K562 (cell line): ENCODE data around the gene EMC10. TPM values are rescaled to one million over a fixed set of nuclear protein-coding genes. Genes with fewer than 3 reads are reported as not detected.
A peak's percentile ranks its signal among the peaks of the same experiment; 100 is the strongest.

Experiments used
- DMBX1 ChIP-seq: fragments of 250-450 bp; sonication (Bioruptor Pico); IDR thresholded peaks from 2 replicates; pipeline ENCODE4 v1.8.0; 2022; ENCODE audit warnings: inconsistent platforms, mild to moderate bottlenecking, moderate library complexity, borderline replicate concordance
- ELF2 ChIP-seq: fragments of 250-450 bp; sonication (Bioruptor Pico); IDR thresholded peaks from 2 replicates; pipeline ENCODE4 v1.5.0; 2021; ENCODE audit warnings: mild to moderate bottlenecking
- KHSRP ChIP-seq: fragments of 450-650 bp; IDR thresholded peaks from 2 replicates; pipeline ENCODE4 v1.6.1; 2017
- NR2C1 ChIP-seq, 2 experiments: fragments of 450-650 bp; IDR thresholded peaks; 2 replicates each; pipeline ENCODE4 v1.6.1; 2017; ENCODE audit warnings: mild to moderate bottlenecking in 2 of 2, antibody characterized with exemption in 1 of 2, inconsistent platforms in 1 of 2, missing compliant biosample characterization in 1 of 2, missing genetic modification characterization in 1 of 2
- NR4A1 ChIP-seq, 2 experiments: fragments of 250-450 bp in 1 of 2; fragments of 450-650 bp in 1 of 2; sonication (Bioruptor Pico) in 1 of 2; IDR thresholded peaks; 2 replicates each; pipeline versions ENCODE4 v1.4.0 to v1.6.1; 2016 to 2020; ENCODE audit warnings: mild to moderate bottlenecking in 2 of 2, missing compliant biosample characterization in 1 of 2, missing genetic modification characterization in 1 of 2, moderate library complexity in 1 of 2
- POLR2A ChIP-seq: fragments of 450-650 bp; conservative IDR thresholded peaks from 2 replicates; pipeline ENCODE4 v1.6.1; 2016
- RFX1 ChIP-seq: fragments of 450-650 bp; IDR thresholded peaks from 2 replicates; pipeline ENCODE4 v1.6.1; 2016; ENCODE audit warnings: mild to moderate bottlenecking, moderate library complexity
- RHOXF2B ChIP-seq: fragments of 250-450 bp; sonication (Bioruptor Pico); conservative IDR thresholded peaks from 2 replicates; pipeline ENCODE4 v1.5.1; 2021
- SMARCA4 ChIP-seq: fragments of 450-650 bp; IDR thresholded peaks from 2 replicates; pipeline ENCODE4 v1.6.1; 2016
- TBL1XR1 ChIP-seq, 2 experiments: IDR thresholded peaks; 2 replicates each; pipeline ENCODE4 v1.6.1; 2012; ENCODE audit warnings: improper control_type of control experiment in 2 of 2, low read length in 2 of 2, mild to moderate bottlenecking in 1 of 2
- TBP ChIP-seq: optimal IDR thresholded peaks from 2 replicates; pipeline ENCODE3; 2011; ENCODE audit warnings: low read depth, low read length, improper control_type of control experiment
- ZEB2 ChIP-seq: fragments of 450-650 bp; IDR thresholded peaks from 2 replicates; pipeline ENCODE4 v1.6.1; 2016
- ZFP36 ChIP-seq: fragments of 150-350 bp; IDR thresholded peaks from 2 replicates; pipeline ENCODE4 v1.6.1; 2018; ENCODE audit warnings: low read length, low read depth; ENCODE audit not compliant: partially characterized antibody
- ZFPM2 ChIP-seq: fragments of 250-450 bp; sonication (Bioruptor Pico); IDR thresholded peaks from 2 replicates; pipeline ENCODE4 v1.5.1; 2022; ENCODE audit warnings: mild to moderate bottlenecking
- ZNF780A ChIP-seq: fragments of 250-450 bp; sonication (Bioruptor Pico); IDR thresholded peaks from 2 replicates; pipeline ENCODE4 v1.5.0; 2021; ENCODE audit warnings: mild to moderate bottlenecking
- polyA plus RNA-seq, 8 experiments: library from polyadenylated mRNA; depleted of rRNA in 4 of 8; stranded (reverse) in 5 of 8; unstranded in 3 of 8; fragments of >200 nt; fragmentation: Nextera tagmentation in 2 of 8; fragmentation: Illumina TruSeq in 1 of 8; extraction: Ambion mirVana in 2 of 8; extraction: Trizol in 1 of 8; gene quantifications; 2 replicates each; pipeline versions ENCODE4 v1.2.1 to v1.2.3, GENCODE V29; 2011 to 2014; ENCODE audit warnings: inconsistent platforms in 1 of 8, missing spikeins in 1 of 8
- total RNA-seq, 7 experiments: library from RNA; depleted of rRNA in 6 of 7; stranded (reverse); fragments of >200 nt in 6 of 7; fragmentation: Illumina TruSeq in 2 of 7; extraction: Trizol in 2 of 7; gene quantifications; 2 replicates each; pipeline versions ENCODE4 v1.2.1 to v1.2.3, GENCODE V29; 2011 to 2021; ENCODE audit warnings: low replicate concordance in 1 of 7
- TF ChIP-seq, protein P1 (sequence below): sonication (generic); formaldehyde crosslinking; IDR thresholded peaks from 2 replicates; pipeline ENCODE4 v1.8.1; 2023; ENCODE audit warnings: mild to moderate bottlenecking, missing genetic modification reagents
- TF ChIP-seq, protein P2 (sequence below), 2 experiments: IDR thresholded peaks; 2 replicates each; pipeline ENCODE4 v1.6.1; 2011; ENCODE audit warnings: borderline replicate concordance in 1 of 2, control low read depth in 1 of 2, low read depth in 1 of 2, low read length in 1 of 2, mild to moderate bottlenecking in 1 of 2, mixed read lengths in 1 of 2, moderate library complexity in 1 of 2; ENCODE audit not compliant: insufficient read depth in 1 of 2, insufficient read length in 1 of 2, poor library complexity in 1 of 2, severe bottlenecking in 1 of 2; ENCODE audit errors: extremely low read depth in 1 of 2
- TF ChIP-seq, protein P3 (sequence below): fragments of 250-450 bp; sonication (Bioruptor Pico); IDR thresholded peaks from 2 replicates; pipeline ENCODE4 v1.5.0; 2020; ENCODE audit warnings: mild to moderate bottlenecking, borderline replicate concordance
- TF ChIP-seq, protein P4 (sequence below): sonication (generic); formaldehyde crosslinking; IDR thresholded peaks from 2 replicates; pipeline ENCODE4 v1.8.0; 2022; ENCODE audit warnings: mild to moderate bottlenecking, low read depth, missing genetic modification reagents
- TF ChIP-seq, protein P5 (sequence below), 2 experiments: fragments of 450-650 bp in 1 of 2; sonication (generic) in 1 of 2; formaldehyde crosslinking; conservative IDR thresholded peaks; 2 replicates each; pipeline versions ENCODE4 v1.4.0 to v1.8.1; 2020 to 2022; ENCODE audit warnings: mild to moderate bottlenecking in 1 of 2, missing genetic modification reagents in 1 of 2

Gene EMC10
- total and polyA plus RNA-seq, 9 of the 15 experiments (the other 6 are each of a cell fraction or from before 2014, with no cell fraction given), result 1.4 to 46.0 (median 13.1) TPM

DNA sequence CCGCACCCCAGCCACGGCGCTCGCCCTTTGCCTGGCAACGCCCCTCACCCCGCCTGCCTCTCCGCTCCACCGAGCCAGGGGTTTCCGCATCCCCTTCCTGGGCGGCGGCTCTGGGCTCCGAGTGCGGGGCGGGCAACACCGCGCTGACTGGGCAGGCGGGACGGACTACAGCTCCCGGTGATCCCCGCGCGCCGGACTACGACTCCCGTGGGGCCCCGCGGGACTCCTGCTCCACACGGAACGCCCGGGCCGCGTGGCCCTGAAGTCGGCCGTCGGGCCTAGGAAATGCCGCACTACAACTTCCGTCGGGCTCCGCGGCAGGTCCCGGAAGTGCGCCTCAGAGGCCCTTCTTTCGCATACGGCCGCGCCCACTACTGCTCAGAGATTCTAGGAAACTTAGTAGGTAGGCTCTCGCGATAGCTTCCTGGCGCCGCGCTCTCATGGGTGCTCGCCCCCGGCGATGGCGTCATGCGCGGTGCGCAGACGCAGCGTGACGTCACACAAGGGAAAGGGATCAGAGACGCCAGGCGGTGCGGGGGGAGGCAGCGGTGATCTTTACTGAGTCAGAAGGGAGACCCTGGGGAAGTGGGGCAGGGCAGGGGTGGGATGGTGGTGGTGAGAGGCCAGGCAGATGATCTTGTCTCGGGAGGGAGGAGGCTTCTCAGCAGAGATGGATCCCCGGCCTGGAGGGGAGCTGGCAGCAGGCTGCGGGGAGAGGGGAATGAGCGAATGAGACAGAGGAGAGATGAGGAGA is 34.9 kb downstream of the EMC10 start, which contains the start of gene JOSD2 (continued):
- TF ChIP-seq, protein P1, sequence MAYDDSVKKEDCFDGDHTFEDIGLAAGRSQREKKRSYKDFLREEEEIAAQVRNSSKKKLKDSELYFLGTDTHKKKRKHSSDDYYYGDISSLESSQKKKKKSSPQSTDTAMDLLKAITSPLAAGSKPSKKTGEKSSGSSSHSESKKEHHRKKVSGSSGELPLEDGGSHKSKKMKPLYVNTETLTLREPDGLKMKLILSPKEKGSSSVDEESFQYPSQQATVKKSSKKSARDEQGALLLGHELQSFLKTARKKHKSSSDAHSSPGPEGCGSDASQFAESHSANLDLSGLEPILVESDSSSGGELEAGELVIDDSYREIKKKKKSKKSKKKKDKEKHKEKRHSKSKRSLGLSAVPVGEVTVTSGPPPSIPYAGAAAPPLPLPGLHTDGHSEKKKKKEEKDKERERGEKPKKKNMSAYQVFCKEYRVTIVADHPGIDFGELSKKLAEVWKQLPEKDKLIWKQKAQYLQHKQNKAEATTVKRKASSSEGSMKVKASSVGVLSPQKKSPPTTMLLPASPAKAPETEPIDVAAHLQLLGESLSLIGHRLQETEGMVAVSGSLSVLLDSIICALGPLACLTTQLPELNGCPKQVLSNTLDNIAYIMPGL (CRISPR knock-in tag), result no peak
- peak; percentile 90 for TF ChIP-seq ELF2 (CRISPR knock-in tag)
- TF ChIP-seq SMARCA4, result no peak
- TF ChIP-seq ZFP36, result peak; percentile 73
- TF ChIP-seq, protein P2, sequence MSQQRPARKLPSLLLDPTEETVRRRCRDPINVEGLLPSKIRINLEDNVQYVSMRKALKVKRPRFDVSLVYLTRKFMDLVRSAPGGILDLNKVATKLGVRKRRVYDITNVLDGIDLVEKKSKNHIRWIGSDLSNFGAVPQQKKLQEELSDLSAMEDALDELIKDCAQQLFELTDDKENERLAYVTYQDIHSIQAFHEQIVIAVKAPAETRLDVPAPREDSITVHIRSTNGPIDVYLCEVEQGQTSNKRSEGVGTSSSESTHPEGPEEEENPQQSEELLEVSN (IDR thresholded peaks at IDR 0.05; ENCODE audit: borderline replicate concordance in 1 of 2, extremely low read depth in 1 of 2, insufficient read depth in 1 of 2, insufficient read length in 1 of 2, low read depth in 1 of 2, low read length in 1 of 2, poor library complexity in 1 of 2, severe bottlenecking in 1 of 2), result peak; percentile 64 to 78
- TF ChIP-seq ZFPM2, result no peak
- peak; percentile 83; the same call in 1 of the 2 replicates for TF ChIP-seq RHOXF2B (CRISPR knock-in tag)
- no peak for TF ChIP-seq NR2C1 (IDR thresholded peaks at IDR 0.05)
- TF ChIP-seq NR2C1 (tag; IDR thresholded peaks at IDR 0.05), result peak; percentile 82
- no peak for TF ChIP-seq ZEB2
- peak; percentile 27 for TF ChIP-seq TBP
- TF ChIP-seq, protein P3, sequence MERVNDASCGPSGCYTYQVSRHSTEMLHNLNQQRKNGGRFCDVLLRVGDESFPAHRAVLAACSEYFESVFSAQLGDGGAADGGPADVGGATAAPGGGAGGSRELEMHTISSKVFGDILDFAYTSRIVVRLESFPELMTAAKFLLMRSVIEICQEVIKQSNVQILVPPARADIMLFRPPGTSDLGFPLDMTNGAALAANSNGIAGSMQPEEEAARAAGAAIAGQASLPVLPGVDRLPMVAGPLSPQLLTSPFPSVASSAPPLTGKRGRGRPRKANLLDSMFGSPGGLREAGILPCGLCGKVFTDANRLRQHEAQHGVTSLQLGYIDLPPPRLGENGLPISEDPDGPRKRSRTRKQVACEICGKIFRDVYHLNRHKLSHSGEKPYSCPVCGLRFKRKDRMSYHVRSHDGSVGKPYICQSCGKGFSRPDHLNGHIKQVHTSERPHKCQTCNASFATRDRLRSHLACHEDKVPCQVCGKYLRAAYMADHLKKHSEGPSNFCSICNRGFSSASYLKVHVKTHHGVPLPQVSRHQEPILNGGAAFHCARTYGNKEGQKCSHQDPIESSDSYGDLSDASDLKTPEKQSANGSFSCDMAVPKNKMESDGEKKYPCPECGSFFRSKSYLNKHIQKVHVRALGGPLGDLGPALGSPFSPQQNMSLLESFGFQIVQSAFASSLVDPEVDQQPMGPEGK (CRISPR knock-in tag), result 0 out of 2 replicates have a peak, but pooled peaks have one; percentile 64
- TF ChIP-seq POLR2A, result peak; percentile 75
- TF ChIP-seq ZNF780A, result no peak
- TF ChIP-seq, protein P4, sequence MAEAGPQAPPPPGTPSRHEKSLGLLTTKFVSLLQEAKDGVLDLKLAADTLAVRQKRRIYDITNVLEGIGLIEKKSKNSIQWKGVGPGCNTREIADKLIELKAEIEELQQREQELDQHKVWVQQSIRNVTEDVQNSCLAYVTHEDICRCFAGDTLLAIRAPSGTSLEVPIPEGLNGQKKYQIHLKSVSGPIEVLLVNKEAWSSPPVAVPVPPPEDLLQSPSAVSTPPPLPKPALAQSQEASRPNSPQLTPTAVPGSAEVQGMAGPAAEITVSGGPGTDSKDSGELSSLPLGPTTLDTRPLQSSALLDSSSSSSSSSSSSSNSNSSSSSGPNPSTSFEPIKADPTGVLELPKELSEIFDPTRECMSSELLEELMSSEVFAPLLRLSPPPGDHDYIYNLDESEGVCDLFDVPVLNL (CRISPR knock-in tag), result no peak
- no peak for TF ChIP-seq RFX1
- TF ChIP-seq, protein P5, sequence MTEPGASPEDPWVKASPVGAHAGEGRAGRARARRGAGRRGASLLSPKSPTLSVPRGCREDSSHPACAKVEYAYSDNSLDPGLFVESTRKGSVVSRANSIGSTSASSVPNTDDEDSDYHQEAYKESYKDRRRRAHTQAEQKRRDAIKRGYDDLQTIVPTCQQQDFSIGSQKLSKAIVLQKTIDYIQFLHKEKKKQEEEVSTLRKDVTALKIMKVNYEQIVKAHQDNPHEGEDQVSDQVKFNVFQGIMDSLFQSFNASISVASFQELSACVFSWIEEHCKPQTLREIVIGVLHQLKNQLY (CRISPR knock-in tag; conservative IDR thresholded peaks at IDR 0.05), result no peak
- TF ChIP-seq TBL1XR1 (IDR thresholded peaks at IDR 0.05; ENCODE audit: low read length in 2 of 2), result peak in 1 of 2 experiments; percentile 99; a peak in 2 of 4 replicates
- peak; percentile 9; the same call in 1 of the 2 replicates for TF ChIP-seq DMBX1 (CRISPR knock-in tag)
- no peak for TF ChIP-seq NR4A1 (CRISPR knock-in tag; IDR thresholded peaks at IDR 0.05)
- TF ChIP-seq NR4A1 (tag; IDR thresholded peaks at IDR 0.05), result peak; percentile 74; the same call in 1 of the 2 replicates
- peak; percentile 99 for TF ChIP-seq KHSRP
